ENCODE measurements around the gene ORC6.

The ORC6 gene

GRCh38 chr16:46713634-46714033 lies 24.2 kb downstream of the ORC6 start:
- CTCF ChIA-PET: no interaction called here
- no peaks in the 10 kb centered on the region for H3K9me3 Mint-ChIP-seq
- no peaks in the 10 kb centered on the region for H3K36me3 Mint-ChIP-seq
- no peaks in the 10 kb centered on the region for H3K27me3 Mint-ChIP-seq
- H3K27ac Mint-ChIP-seq: no peak overlapping the region
- H3K4me1 Mint-ChIP-seq: no peaks in the 10 kb centered on the region
- DNase-seq: no peak
- H3K4me3 Mint-ChIP-seq: no peak overlapping the region

GRCh38 chr16:46714797-46715591 lies 25.5 kb downstream of the ORC6 start:
- H3K4me3 Mint-ChIP-seq: no peak overlapping the region
- H3K9me3 Mint-ChIP-seq: no peaks in the 10 kb centered on the region
- CTCF ChIA-PET: interaction anchor here (1.1 kb wide), 1 partner anchor 41 kb away, joined by 4 read pairs; no protein-coding TSS in a partner anchor
- no peak for DNase-seq
- H3K36me3 Mint-ChIP-seq: no peaks in the 10 kb centered on the region
- H3K27ac Mint-ChIP-seq: no peak overlapping the region
- H3K27me3 Mint-ChIP-seq: no peaks in the 10 kb centered on the region
- H3K4me1 Mint-ChIP-seq: no peaks in the 10 kb centered on the region

- Mint-ChIP-seq H3K4me3 (no peak overlapping the region), H3K27me3 (no peaks in the 10 kb centered on the region), H3K27ac (no peak overlapping the region), H3K9me3 (no peaks in the 10 kb centered on the region), H3K36me3 (no peaks in the 10 kb centered on the region), H3K4me1 (no peaks in the 10 kb centered on the region)
- DNase-seq: no peak
- CTCF ChIA-PET: interaction anchor here (1.1 kb wide), 1 partner anchor 42 kb away, joined by 4 read pairs; no protein-coding TSS in a partner anchor
These were observed 26.4 kb downstream of the ORC6 start for GRCh38 chr16:46715769-46716305.

GRCh38 chr16:46717692-46718091 lies 28.2 kb downstream of the ORC6 start:
- no peaks in the 10 kb centered on the region for H3K27me3 Mint-ChIP-seq
- no peak overlapping the region for H3K27ac Mint-ChIP-seq
- H3K36me3 Mint-ChIP-seq: no peaks in the 10 kb centered on the region
- no peaks in the 10 kb centered on the region for H3K4me1 Mint-ChIP-seq
- no peaks in the 10 kb centered on the region for H3K9me3 Mint-ChIP-seq
- CTCF ChIA-PET: no interaction called here
- no peak for DNase-seq
- no peak overlapping the region for H3K4me3 Mint-ChIP-seq

- DNase-seq: no peak
- no peaks in the 10 kb centered on the region for H3K27me3 Mint-ChIP-seq
- no peak overlapping the region for H3K4me3 Mint-ChIP-seq
- no peaks in the 10 kb centered on the region for H3K9me3 Mint-ChIP-seq
- no peak overlapping the region for H3K27ac Mint-ChIP-seq
- CTCF ChIA-PET: no interaction called here
- H3K36me3 Mint-ChIP-seq: no peaks in the 10 kb centered on the region
- H3K4me1 Mint-ChIP-seq: no peaks in the 10 kb centered on the region
These were observed 28.8 kb downstream of the ORC6 start for GRCh38 chr16:46718214-46718613.

- Mint-ChIP-seq H3K27me3 (no peaks in the 10 kb centered on the region), H3K9me3 (no peaks in the 10 kb centered on the region), H3K36me3 (no peaks in the 10 kb centered on the region), H3K27ac (no peak overlapping the region), H3K4me1 (no peaks in the 10 kb centered on the region), H3K4me3 (no peak overlapping the region)
- no peak for DNase-seq
- CTCF ChIA-PET: no interaction called here
These were observed 30.1 kb downstream of the ORC6 start for GRCh38 chr16:46719528-46719927.

GRCh38 chr16:46720619-46721018 lies 31.2 kb downstream of the ORC6 start:
- Mint-ChIP-seq H3K36me3 (no peaks in the 10 kb centered on the region), H3K27me3 (no peaks in the 10 kb centered on the region), H3K4me1 (no peaks in the 10 kb centered on the region), H3K4me3 (no peak overlapping the region), H3K9me3 (peaks cover 1% of the 10 kb centered on the region), H3K27ac (no peak overlapping the region)
- no peak for DNase-seq
- CTCF ChIA-PET: no interaction called here

- Mint-ChIP-seq H3K9me3 (peaks cover 5% of the 10 kb centered on the region), H3K36me3 (no peaks in the 10 kb centered on the region), H3K4me3 (no peak overlapping the region), H3K27ac (no peak overlapping the region), H3K27me3 (peaks cover 5% of the 10 kb centered on the region), H3K4me1 (no peaks in the 10 kb centered on the region)
- CTCF ChIA-PET: no interaction called here
- no peak for DNase-seq
These were observed 32.4 kb downstream of the ORC6 start for GRCh38 chr16:46721885-46722284.

GRCh38 chr16:46727184-46727583 lies 37.7 kb downstream of the ORC6 start:
- CTCF ChIA-PET: no interaction called here
- Mint-ChIP-seq H3K4me1 (no peaks in the 10 kb centered on the region), H3K36me3 (no peaks in the 10 kb centered on the region), H3K27ac (no peak overlapping the region), H3K4me3 (no peak overlapping the region), H3K9me3 (peaks cover 5% of the 10 kb centered on the region), H3K27me3 (peaks cover 5% of the 10 kb centered on the region)
- no peak for DNase-seq

GRCh38 chr16:46727630-46728029 lies 38.2 kb downstream of the ORC6 start:
- peaks cover 5% of the 10 kb centered on the region for H3K27me3 Mint-ChIP-seq

GRCh38 chr16:46728806-46729205 lies 39.3 kb downstream of the ORC6 start:
- CTCF ChIA-PET: no interaction called here
- Mint-ChIP-seq H3K9me3 (peaks cover 5% of the 10 kb centered on the region), H3K4me1 (no peaks in the 10 kb centered on the region), H3K27me3 (peaks cover 5% of the 10 kb centered on the region), H3K4me3 (no peak overlapping the region), H3K27ac (no peak overlapping the region), H3K36me3 (no peaks in the 10 kb centered on the region)
- DNase-seq: no peak

More at GRCh38 chr16:46727630-46728029, 38.2 kb downstream of the ORC6 start:
- Mint-ChIP-seq H3K9me3 (peaks cover 5% of the 10 kb centered on the region), H3K27ac (no peak overlapping the region), H3K36me3 (no peaks in the 10 kb centered on the region), H3K4me3 (no peak overlapping the region), H3K4me1 (no peaks in the 10 kb centered on the region)
- CTCF ChIA-PET: no interaction called here
- no peak for DNase-seq

- Mint-ChIP-seq H3K9me3 (peaks cover 5% of the 10 kb centered on the region), H3K36me3 (no peaks in the 10 kb centered on the region), H3K4me1 (no peaks in the 10 kb centered on the region), H3K27me3 (peaks cover 5% of the 10 kb centered on the region), H3K27ac (no peak overlapping the region), H3K4me3 (no peak overlapping the region)
- DNase-seq: no peak
- CTCF ChIA-PET: no interaction called here
These were observed 40.0 kb downstream of the ORC6 start for GRCh38 chr16:46729326-46729995.

GRCh38 chr16:46730126-46730525 lies 40.7 kb downstream of the ORC6 start:
- CTCF ChIA-PET: no interaction called here
- H3K9me3 Mint-ChIP-seq: peaks cover 5% of the 10 kb centered on the region
- no peak overlapping the region for H3K27ac Mint-ChIP-seq
- DNase-seq: no peak
- no peak overlapping the region for H3K4me3 Mint-ChIP-seq
- no peaks in the 10 kb centered on the region for H3K36me3 Mint-ChIP-seq
- H3K27me3 Mint-ChIP-seq: peaks cover 5% of the 10 kb centered on the region
- H3K4me1 Mint-ChIP-seq: no peaks in the 10 kb centered on the region

GRCh38 chr16:46730801-46731690 lies 41.6 kb downstream of the ORC6 start:
- no peaks in the 10 kb centered on the region for H3K36me3 Mint-ChIP-seq
- CTCF ChIA-PET: no interaction called here
- no peak overlapping the region for H3K4me3 Mint-ChIP-seq
- no peaks in the 10 kb centered on the region for H3K9me3 Mint-ChIP-seq
- H3K27ac Mint-ChIP-seq: no peak overlapping the region
- H3K27me3 Mint-ChIP-seq: peaks cover 5% of the 10 kb centered on the region
- no peaks in the 10 kb centered on the region for H3K4me1 Mint-ChIP-seq
- no peak for DNase-seq

Data from activated naive CD4-positive, alpha-beta T cell treated with anti-CD3 and anti-CD28 coated beads, Interleukin-2, amount 10 ng/mL, durations not matched to agents 7 days and 5 days (primary cell).